Testis (tissue), 2 donors: ENCODE measurements around the gene ZXDC.

ENCODE experiments used
- CTCF ChIP-seq, 3 experiments: fragments of 450-650 bp in 2 of 3; fragments of 200-600 bp in 1 of 3; sonication (generic) in 1 of 3; IDR thresholded peaks; one replicate each; pipeline ENCODE4 v1.5.1; 2016 to 2019; ENCODE audit warnings: antibody characterized with exemption in 3 of 3, mild to moderate bottlenecking in 2 of 3, moderate library complexity in 1 of 3
- POLR2A ChIP-seq: fragments of 450-650 bp; IDR thresholded peaks from one replicate; pipeline ENCODE4 v1.6.1; 2017; ENCODE audit warnings: antibody characterized with exemption, mild to moderate bottlenecking, moderate library complexity

DNA sequence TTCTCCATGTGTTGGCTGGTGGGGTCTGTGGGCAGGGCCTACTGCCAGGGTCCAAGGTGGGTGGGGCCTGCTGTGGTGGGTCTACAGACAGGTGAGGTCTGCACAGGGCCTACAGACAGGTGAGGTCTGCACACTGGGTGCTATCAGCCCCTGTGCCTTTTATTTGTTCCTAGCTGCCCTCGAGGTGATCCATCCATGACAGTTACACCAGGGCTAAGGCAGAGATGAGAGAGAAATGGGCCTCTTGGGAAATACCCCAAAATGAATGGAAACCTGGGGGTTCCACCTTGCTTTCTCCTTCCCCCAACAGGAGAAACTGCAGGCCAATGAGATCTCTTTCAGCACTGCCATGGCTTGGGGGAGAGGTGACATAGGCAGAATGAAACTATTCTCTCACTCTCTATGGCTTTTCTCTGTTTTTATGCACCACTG is 44.6 kb downstream of the ZXDC start:
- no peak for TF ChIP-seq POLR2A
- no peak for TF ChIP-seq CTCF (IDR thresholded peaks at IDR 0.05)
